Panc1 (cell line): ENCODE measurements around the gene SAP30BP. TPM values are rescaled to one million over a fixed set of nuclear protein-coding genes. Genes with fewer than 3 reads are reported as not detected.
A peak's percentile ranks its signal among the peaks of the same experiment; 100 is the strongest.

ENCODE experiments used
- ATAC-seq: fragments of 200-7000 bp; cut with Tn5 transposase; 2 replicates; pipeline ENCODE4 v1.9.1; 2020; ENCODE audit warnings: mild to moderate bottlenecking, moderate library complexity
- BruUV-seq: library from RNA; stranded (reverse); fragments of 400-500 nt; replicated peaks from 2 replicates; lab custom pipeline; 2021; lab: Mats Ljungman, UMichigan
- CTCF ChIA-PET: fragments of 300-600 bp; sonication (Branson Sonifier 250); formaldehyde crosslinking; loops from one replicate; lab custom pipeline; 2022; ENCODE audit warnings: antibody characterized with exemption; lab: Charles Lee
- POLR2A ChIA-PET: fragments of 300-600 bp; sonication (Branson Sonifier 250); formaldehyde crosslinking; loops from one replicate; lab custom pipeline; 2022; ENCODE audit warnings: antibody characterized with exemption; lab: Charles Lee
- DNase-seq: peaks from one replicate; pipeline ENCODE4 v3.0.0-alpha.2; 2010; ENCODE audit warnings: low read depth, low spot score
- H3K27ac ChIP-seq: 2 replicates; pipeline ENCODE4 v1.5.1; 2011; ENCODE audit warnings: mild to moderate bottlenecking, low read length, inconsistent platforms
- H3K27me3 ChIP-seq: fragments of 200-500 bp; sonication (Bioruptor generic); 2 replicates; pipeline ENCODE4 v1.6.0; 2014; ENCODE audit warnings: low read length, inconsistent platforms; ENCODE audit not compliant: control insufficient read depth, insufficient read depth
- H3K36me3 ChIP-seq: fragments of 200-500 bp; sonication (Bioruptor generic); 2 replicates; pipeline ENCODE4 v1.5.1; 2014; ENCODE audit warnings: inconsistent platforms, mild to moderate bottlenecking, low read length, moderate library complexity; ENCODE audit not compliant: control insufficient read depth, insufficient read depth
- H3K4me1 ChIP-seq: 2 replicates; pipeline ENCODE4 v1.5.1; 2011; ENCODE audit warnings: inconsistent platforms, mild to moderate bottlenecking, low read length, moderate library complexity; ENCODE audit not compliant: control insufficient read depth, insufficient read depth
- H3K4me3 ChIP-seq, 2 experiments: 2 replicates each; pipeline ENCODE4 v1.5.1; 2011 to 2012; ENCODE audit warnings: low read depth in 2 of 2, low read length in 2 of 2, mild to moderate bottlenecking in 2 of 2, inconsistent platforms in 1 of 2, moderate library complexity in 1 of 2
- H3K9me3 ChIP-seq: fragments of 200-500 bp; sonication (Bioruptor generic); 2 replicates; pipeline ENCODE4 v1.5.1; 2014; ENCODE audit warnings: low read depth, mild to moderate bottlenecking, inconsistent platforms, low read length, moderate library complexity; ENCODE audit not compliant: control insufficient read depth, insufficient read depth
- CTCF ChIP-seq: fragments of 450-650 bp; IDR thresholded peaks from 2 replicates; pipeline ENCODE4 v1.5.1; 2017; ENCODE audit warnings: mild to moderate bottlenecking
- POLR2AphosphoS5 ChIP-seq: IDR thresholded peaks from 2 replicates; pipeline ENCODE4 v1.6.1; 2012; ENCODE audit warnings: mild to moderate bottlenecking, low read depth, low read length, moderate library complexity
- REST ChIP-seq, 2 experiments: IDR thresholded peaks; 2 replicates each; pipeline ENCODE4 v1.6.1; 2011 to 2012; ENCODE audit warnings: low read depth in 2 of 2, control low read depth in 1 of 2, low read length in 1 of 2, mild to moderate bottlenecking in 1 of 2, moderate library complexity in 1 of 2; ENCODE audit not compliant: insufficient read depth in 1 of 2
- SIN3A ChIP-seq: IDR thresholded peaks from 2 replicates; pipeline ENCODE4 v1.6.1; 2012; ENCODE audit warnings: low read depth, mild to moderate bottlenecking, low read length, moderate library complexity, borderline replicate concordance; ENCODE audit not compliant: insufficient read depth
- TCF7L2 ChIP-seq: IDR thresholded peaks from 2 replicates; pipeline ENCODE4 v1.6.1; 2011; ENCODE audit warnings: mild to moderate bottlenecking, low read depth, low read length, inconsistent platforms
- in situ Hi-C: cut with HindIII; loops from 2 replicates; pipeline ENCODE4 v1.10.0; 2016; ENCODE audit warnings: low sequenced_read_pairs, low pct_unique_long_range_greater_than_20kb
- intact Hi-C: fragments of 100-400 bp; cut with micrococcal nuclease; formaldehyde crosslinking; loops from one replicate; pipeline ENCODE4 v1.10.0; 2022; ENCODE audit not compliant: unreplicated experiment
- total RNA-seq: library from RNA; stranded (reverse); gene quantifications from one replicate; pipeline ENCODE4 v1.2.1, GENCODE V29; 2021; ENCODE audit not compliant: unreplicated experiment

Gene SAP30BP
- total RNA-seq, 1 experiment from 2014 or later, result 138 TPM

GRCh38 chr17:75752802-75753513 lies 85.8 kb downstream of the SAP30BP start:
- CTCF ChIA-PET, result no interaction called here
- in situ Hi-C loops (no loop called here), intact Hi-C loops (no loop called here)
- Histone ChIP-seq H3K27ac (no peak overlapping the region), H3K9me3 (no peaks in the 10 kb centered on the region), H3K36me3 (no peaks in the 10 kb centered on the region), H3K27me3 (no peaks in the 10 kb centered on the region), H3K4me3 (no peak overlapping the region; a peak in 1 of 4 replicates), H3K4me1 (peaks cover 11% of the 10 kb centered on the region)
- ATAC-seq (no peak), DNase-seq (no peak)
- POLR2A ChIA-PET, result interaction anchor here (1.2 kb wide), 1 partner anchor 27 kb away, joined by 3 read pairs; no protein-coding TSS in a partner anchor
- BruUV-seq, result no TSS peak
- no peak for TF ChIP-seq TCF7L2
- TF ChIP-seq POLR2AphosphoS5, result no peak
- no peak for TF ChIP-seq SIN3A
- TF ChIP-seq REST (IDR thresholded peaks at IDR 0.05; ENCODE audit: insufficient read depth in 1 of 2, low read depth in 2 of 2, low read length in 1 of 2), result no peak
- TF ChIP-seq CTCF, result no peak

- H3K9me3 ChIP-seq, result no peaks in the 10 kb centered on the region
- no TSS peak for BruUV-seq
- ChIA-PET POLR2A (interaction anchor here (1.2 kb wide), 1 partner anchor 26 kb away, joined by 3 read pairs; no protein-coding TSS in a partner anchor), CTCF (interaction anchor here (0.6 kb wide), 1 partner anchor 94 kb away, joined by 3 read pairs; no protein-coding TSS in a partner anchor)
- H3K36me3 ChIP-seq, result no peaks in the 10 kb centered on the region
- DNase-seq (no peak), ATAC-seq (no peak)
- in situ Hi-C loops, result no loop called here
- H3K4me1 ChIP-seq, result peaks cover 11% of the 10 kb centered on the region
- TF ChIP-seq POLR2AphosphoS5 (no peak), CTCF (no peak; the same call in 1 of the 2 replicates), SIN3A (no peak), REST (IDR thresholded peaks at IDR 0.05; ENCODE audit: insufficient read depth in 1 of 2, low read depth in 2 of 2, low read length in 1 of 2) (no peak), TCF7L2 (no peak)
- intact Hi-C loops, result no loop called here
- H3K27ac ChIP-seq, result no peak overlapping the region
- H3K27me3 ChIP-seq, result no peaks in the 10 kb centered on the region
- peak overlapping the region in 1 of 2 experiments; percentile 12; a peak in 1 of 4 replicates for H3K4me3 ChIP-seq
These were observed 86.6 kb downstream of the SAP30BP start for GRCh38 chr17:75753514-75754377.
